IPS-18a (cell line): ENCODE measurements around the gene NOXA1.
"Not testable (repeated sequence)": the region's sequence is repeated elsewhere in the genome, so short reads cannot be mapped to it uniquely, and the experiment has no call there.

Source experiments
- H3K27ac ChIP-seq: one replicate; pipeline ENCODE4 v1.5.1; 2013; ENCODE audit warnings: low read length
- H3K27me3 ChIP-seq: one replicate; pipeline ENCODE4 v1.6.1; 2013; ENCODE audit warnings: mild to moderate bottlenecking, low read length; ENCODE audit not compliant: control insufficient read depth, insufficient read depth
- H3K36me3 ChIP-seq: one replicate; pipeline ENCODE4 v1.6.1; 2013; ENCODE audit warnings: low read depth, low read length; ENCODE audit not compliant: control insufficient read depth
- H3K4me1 ChIP-seq: one replicate; pipeline ENCODE4 v1.6.1; 2013; ENCODE audit warnings: low read depth, low read length; ENCODE audit not compliant: control insufficient read depth
- H3K4me3 ChIP-seq: one replicate; pipeline ENCODE4 v1.5.1; 2013; ENCODE audit warnings: low read length
- H3K9ac ChIP-seq: one replicate; pipeline ENCODE4 v1.6.1; 2013; ENCODE audit warnings: mild to moderate bottlenecking, low read length, moderate library complexity
- H3K9me3 ChIP-seq: one replicate; pipeline ENCODE4 v1.6.1; 2013; ENCODE audit warnings: low read depth, low read length; ENCODE audit not compliant: control insufficient read depth

Gene NOXA1

GRCh38 chr9:137382444-137383080, 40.6 kb upstream of the NOXA1 start:
- Histone ChIP-seq H3K27me3 (peaks cover 5% of the 10 kb centered on the region), H3K4me1 (no peaks in the 10 kb centered on the region), H3K36me3 (no peaks in the 10 kb centered on the region), H3K4me3 (no peak overlapping the region), H3K9ac (no peak overlapping the region), H3K27ac (no peak overlapping the region), H3K9me3 (no peaks in the 10 kb centered on the region)

- no peak overlapping the region for H3K27ac ChIP-seq
- no peak overlapping the region for H3K4me3 ChIP-seq
- no peak overlapping the region for H3K9ac ChIP-seq
- no peaks in the 10 kb centered on the region for H3K9me3 ChIP-seq
- peaks cover 5% of the 10 kb centered on the region for H3K27me3 ChIP-seq
- H3K4me1 ChIP-seq: no peaks in the 10 kb centered on the region
- H3K36me3 ChIP-seq: no peaks in the 10 kb centered on the region
Observed at GRCh38 chr9:137383081-137383783, 40.0 kb upstream of the NOXA1 start.

- no peaks in the 10 kb centered on the region for H3K36me3 ChIP-seq
- no peaks in the 10 kb centered on the region for H3K27me3 ChIP-seq
- no peak overlapping the region for H3K27ac ChIP-seq
- H3K4me3 ChIP-seq: no peak overlapping the region
- H3K9me3 ChIP-seq: no peaks in the 10 kb centered on the region
- H3K4me1 ChIP-seq: no peaks in the 10 kb centered on the region
- no peak overlapping the region for H3K9ac ChIP-seq
Observed at GRCh38 chr9:137383784-137384756, 39.1 kb upstream of the NOXA1 start.

- H3K27ac ChIP-seq: no peak overlapping the region
- no peaks in the 10 kb centered on the region for H3K27me3 ChIP-seq
- no peaks in the 10 kb centered on the region for H3K9me3 ChIP-seq
- H3K36me3 ChIP-seq: no peaks in the 10 kb centered on the region
- H3K4me1 ChIP-seq: no peaks in the 10 kb centered on the region
- no peak overlapping the region for H3K9ac ChIP-seq
- H3K4me3 ChIP-seq: no peak overlapping the region
Observed at GRCh38 chr9:137385061-137385655, 38.0 kb upstream of the NOXA1 start.

GRCh38 chr9:137386507-137387113, 36.6 kb upstream of the NOXA1 start:
- H3K27ac ChIP-seq, H3K9me3 ChIP-seq, H3K36me3 ChIP-seq, H3K27me3 ChIP-seq, H3K4me3 ChIP-seq, H3K4me1 ChIP-seq, H3K9ac ChIP-seq: not testable (repeated sequence)

- no peaks in the 10 kb centered on the region for H3K36me3 ChIP-seq
- no peak overlapping the region for H3K9ac ChIP-seq
- H3K4me3 ChIP-seq: no peak overlapping the region
- no peak overlapping the region for H3K27ac ChIP-seq
- H3K9me3 ChIP-seq: no peaks in the 10 kb centered on the region
- H3K27me3 ChIP-seq: no peaks in the 10 kb centered on the region
- no peaks in the 10 kb centered on the region for H3K4me1 ChIP-seq
Observed at GRCh38 chr9:137387114-137387890, 35.9 kb upstream of the NOXA1 start.

- Histone ChIP-seq H3K27me3 (no peaks in the 10 kb centered on the region), H3K27ac (no peak overlapping the region), H3K4me1 (no peaks in the 10 kb centered on the region), H3K4me3 (no peak overlapping the region), H3K9me3 (no peaks in the 10 kb centered on the region), H3K9ac (no peak overlapping the region), H3K36me3 (no peaks in the 10 kb centered on the region)
Observed at GRCh38 chr9:137387891-137388560, 35.2 kb upstream of the NOXA1 start.

GRCh38 chr9:137388589-137389427, 34.4 kb upstream of the NOXA1 start:
- H3K9me3 ChIP-seq: no peaks in the 10 kb centered on the region
- H3K4me1 ChIP-seq: no peaks in the 10 kb centered on the region
- no peaks in the 10 kb centered on the region for H3K36me3 ChIP-seq
- no peak overlapping the region for H3K4me3 ChIP-seq
- H3K9ac ChIP-seq: no peak overlapping the region
- no peaks in the 10 kb centered on the region for H3K27me3 ChIP-seq
- H3K27ac ChIP-seq: no peak overlapping the region

- Histone ChIP-seq H3K27ac (no peak overlapping the region), H3K4me3 (no peak overlapping the region), H3K9me3 (no peaks in the 10 kb centered on the region), H3K27me3 (no peaks in the 10 kb centered on the region), H3K4me1 (no peaks in the 10 kb centered on the region), H3K9ac (no peak overlapping the region), H3K36me3 (no peaks in the 10 kb centered on the region)
Observed at GRCh38 chr9:137389428-137389746, 33.8 kb upstream of the NOXA1 start.
